CD4-positive, alpha-beta T cell (primary cell): ENCODE data around the gene NUDT21. TPM values are rescaled to one million over a fixed set of nuclear protein-coding genes. Genes with fewer than 3 reads are reported as not detected.
"Not testable (repeated sequence)": the region's sequence is repeated elsewhere in the genome, so short reads cannot be mapped to it uniquely, and the experiment has no call there.

ENCODE experiments used
- ATAC-seq: fragments of 200-7000 bp; cut with Tn5 transposase; one replicate; pipeline ENCODE4 v1.10.0; 2022; ENCODE audit warnings: mild to moderate bottlenecking; ENCODE audit not compliant: poor library complexity
- CTCF ChIA-PET: fragments of 350-600 bp; sonication (Branson Sonifier 250); formaldehyde crosslinking; loops from one replicate; lab custom pipeline; 2021; ENCODE audit warnings: antibody characterized with exemption, inconsistent platforms; lab: Charles Lee
- POLR2A ChIA-PET: fragments of 350-600 bp; sonication (Branson Sonifier 250); formaldehyde crosslinking; loops from one replicate; lab custom pipeline; 2021; ENCODE audit warnings: antibody characterized with exemption, inconsistent platforms; lab: Charles Lee
- DNase-seq, 14 experiments: peaks; one replicate each; pipeline ENCODE4 v3.0.0-alpha.2; 2013 to 2020; ENCODE audit warnings: mixed read lengths in 2 of 14
- H3K27ac ChIP-seq, 2 donors: one replicate each; pipeline versions ENCODE4 v1.5.1 to v1.7.0; 2013; ENCODE audit warnings: low read length in 2 of 2, low read depth in 1 of 2, mild to moderate bottlenecking in 1 of 2
- H3K27me3 ChIP-seq, 2 experiments: 1 replicate in 1 of 2; 2 replicates in 1 of 2; pipeline versions ENCODE4 v1.6.1 to v1.7.0; 2013; ENCODE audit warnings: low read length in 2 of 2, control low read depth in 1 of 2, mild to moderate bottlenecking in 1 of 2, moderate library complexity in 1 of 2; ENCODE audit not compliant: insufficient read depth in 2 of 2, control insufficient read depth in 1 of 2
- H3K36me3 ChIP-seq: one replicate; pipeline ENCODE4 v1.6.1; 2013; ENCODE audit warnings: low read length, control low read depth; ENCODE audit not compliant: insufficient read depth
- H3K4me1 ChIP-seq: one replicate; pipeline ENCODE4 v1.6.1; 2013; ENCODE audit warnings: low read length, control low read depth; ENCODE audit not compliant: insufficient read depth
- H3K4me3 ChIP-seq: one replicate; pipeline ENCODE4 v1.5.1; 2013; ENCODE audit warnings: mild to moderate bottlenecking, low read length, moderate library complexity
- H3K9me3 ChIP-seq, 2 experiments: 1 replicate in 1 of 2; 2 replicates in 1 of 2; pipeline versions ENCODE4 v1.6.1 to v1.7.0; 2013; ENCODE audit warnings: low read length in 2 of 2, mild to moderate bottlenecking in 2 of 2, control low read depth in 1 of 2, moderate library complexity in 1 of 2; ENCODE audit not compliant: control insufficient read depth in 1 of 2, insufficient read depth in 1 of 2
- H3K27ac Mint-ChIP-seq: one replicate; pipeline ENCODE4 v1.8.0; 2020; ENCODE audit warnings: mixed read lengths
- H3K27me3 Mint-ChIP-seq: one replicate; pipeline ENCODE4 v1.8.0; 2021; ENCODE audit warnings: mixed read lengths
- H3K36me3 Mint-ChIP-seq: one replicate; pipeline ENCODE4 v1.8.0; 2021; ENCODE audit warnings: low read depth, mixed read lengths
- H3K4me1 Mint-ChIP-seq: one replicate; pipeline ENCODE4 v1.8.0; 2021; ENCODE audit warnings: low read depth, mixed read lengths
- H3K4me3 Mint-ChIP-seq: one replicate; pipeline ENCODE4 v1.8.0; 2020; ENCODE audit warnings: mild to moderate bottlenecking, mixed read lengths
- H3K9me3 Mint-ChIP-seq: one replicate; pipeline ENCODE4 v1.8.0; 2020; ENCODE audit warnings: mixed read lengths
- intact Hi-C, 2 experiments: fragments of 100-400 bp; cut with DNase I in 1 of 2; cut with micrococcal nuclease in 1 of 2; formaldehyde crosslinking; loops; one replicate each; pipeline versions ENCODE4 v1.15.1 to v1.9.0; 2023 to 2025; cut with DNase I, micrococcal nuclease
- total RNA-seq, 174 experiments: library from RNA in 2 of 174; stranded (reverse) in 2 of 174; gene quantifications; one replicate each; pipeline ENCODE4 v1.2.3 and lab custom pipeline; 2021 to 2026
- TF ChIP-seq, protein P1 (sequence below): fragments of 200-600 bp; IDR thresholded peaks from one replicate; pipeline ENCODE4 v1.8.0; 2022; ENCODE audit warnings: antibody characterized with exemption, mild to moderate bottlenecking

NUDT21 gene
- total RNA-seq, 2 experiments from 2014 or later, result 89.6 to 96.6 TPM

GRCh38 chr16:56382459-56382858, 68.7 kb downstream of the NUDT21 start:
- Mint-ChIP-seq H3K4me1 (peaks cover 6% of the 10 kb centered on the region), H3K27ac (no peak overlapping the region), H3K27me3 (no peaks in the 10 kb centered on the region), H3K4me3 (no peak overlapping the region), H3K36me3 (peaks cover 100% of the 10 kb centered on the region), H3K9me3 (peaks cover 15% of the 10 kb centered on the region)
- Histone ChIP-seq H3K4me3 (no peak overlapping the region), H3K36me3 (peaks cover 74% of the 10 kb centered on the region), H3K9me3 (peaks cover 9 to 16% of the 10 kb centered on the region in 2 experiments), H3K27ac (no peak overlapping the region), H3K4me1 (no peaks in the 10 kb centered on the region), H3K27me3 (no peaks in the 10 kb centered on the region)
- TF ChIP-seq, protein P1, sequence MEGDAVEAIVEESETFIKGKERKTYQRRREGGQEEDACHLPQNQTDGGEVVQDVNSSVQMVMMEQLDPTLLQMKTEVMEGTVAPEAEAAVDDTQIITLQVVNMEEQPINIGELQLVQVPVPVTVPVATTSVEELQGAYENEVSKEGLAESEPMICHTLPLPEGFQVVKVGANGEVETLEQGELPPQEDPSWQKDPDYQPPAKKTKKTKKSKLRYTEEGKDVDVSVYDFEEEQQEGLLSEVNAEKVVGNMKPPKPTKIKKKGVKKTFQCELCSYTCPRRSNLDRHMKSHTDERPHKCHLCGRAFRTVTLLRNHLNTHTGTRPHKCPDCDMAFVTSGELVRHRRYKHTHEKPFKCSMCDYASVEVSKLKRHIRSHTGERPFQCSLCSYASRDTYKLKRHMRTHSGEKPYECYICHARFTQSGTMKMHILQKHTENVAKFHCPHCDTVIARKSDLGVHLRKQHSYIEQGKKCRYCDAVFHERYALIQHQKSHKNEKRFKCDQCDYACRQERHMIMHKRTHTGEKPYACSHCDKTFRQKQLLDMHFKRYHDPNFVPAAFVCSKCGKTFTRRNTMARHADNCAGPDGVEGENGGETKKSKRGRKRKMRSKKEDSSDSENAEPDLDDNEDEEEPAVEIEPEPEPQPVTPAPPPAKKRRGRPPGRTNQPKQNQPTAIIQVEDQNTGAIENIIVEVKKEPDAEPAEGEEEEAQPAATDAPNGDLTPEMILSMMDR, result no peak
- DNase-seq, result no peak
- ChIA-PET CTCF (no interaction called here), POLR2A (no interaction called here)
- no peak for ATAC-seq
- intact Hi-C loops, result no loop called here

DNA sequence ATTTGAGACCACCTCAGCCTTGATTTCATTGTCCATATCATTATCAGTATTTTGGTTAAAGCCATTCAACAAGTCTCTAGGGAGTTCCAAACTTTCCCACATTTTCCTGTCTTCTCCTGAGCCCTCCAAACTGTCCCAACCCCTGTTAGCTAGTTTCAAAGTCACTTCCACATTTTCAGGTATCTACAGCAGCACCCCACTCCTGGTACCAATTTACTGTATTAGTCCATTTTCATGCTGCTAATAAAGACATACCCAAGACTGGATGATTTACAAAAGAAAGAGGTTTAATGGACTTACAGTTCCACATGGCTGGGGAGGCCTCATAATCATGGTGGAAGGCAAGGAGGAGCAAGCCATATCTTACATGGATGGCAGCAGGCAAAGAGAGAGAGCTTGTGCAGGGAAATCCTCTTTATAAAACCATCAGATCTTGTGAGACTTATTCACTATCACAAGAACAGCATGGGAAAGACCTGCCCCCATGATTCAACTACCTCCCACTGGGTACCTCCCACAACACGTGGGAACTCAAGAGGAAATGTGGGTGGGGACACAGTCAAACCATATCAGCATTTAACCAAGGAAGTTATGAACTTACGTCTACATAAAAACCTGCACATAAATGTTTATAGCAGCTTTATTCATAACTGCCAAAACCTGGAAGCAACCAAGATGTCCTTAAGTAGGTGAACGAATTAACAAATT, 70.2 kb downstream of the NUDT21 start:
- H3K36me3 Mint-ChIP-seq, result peaks cover 95% of the 10 kb centered on the region
- DNase-seq, H3K27me3 Mint-ChIP-seq, CTCF ChIA-PET, H3K27ac ChIP-seq, H3K4me3 ChIP-seq, POLR2A ChIA-PET, H3K4me1 ChIP-seq, H3K4me3 Mint-ChIP-seq, H3K4me1 Mint-ChIP-seq, H3K27me3 ChIP-seq, H3K27ac Mint-ChIP-seq, ATAC-seq, intact Hi-C loops: not testable (repeated sequence)
- H3K9me3 Mint-ChIP-seq, result peaks cover 15% of the 10 kb centered on the region
- Histone ChIP-seq H3K9me3 (peaks cover 9 to 16% of the 10 kb centered on the region in 2 experiments), H3K36me3 (peaks cover 67% of the 10 kb centered on the region)

Other genes with a start within 250 kb of the NUDT21 start
- 10 to 100 TPM; 79.2 to 83.8 TPM for gene AMFR, start 25.8 kb downstream of the NUDT21 start, total RNA-seq
- gene OGFOD1, start 222 bp upstream of the NUDT21 start, total RNA-seq, result 10 to 100 TPM; 14.6 to 14.8 TPM
- gene BBS2, start 68.7 kb upstream of the NUDT21 start, total RNA-seq, result 10 to 100 TPM; 69.6 to 72.8 TPM
- not detected for gene MT4, start 113.7 kb upstream of the NUDT21 start, total RNA-seq
- under 1 TPM in 1 of 2 experiments, not detected in 1; 0.50 TPM for gene MT3, start 138.2 kb upstream of the NUDT21 start, total RNA-seq
- gene MT2A, start 157.3 kb upstream of the NUDT21 start, total RNA-seq, result 10 to 100 TPM; 47.1 to 50.8 TPM
- gene MT1E, start 174.4 kb upstream of the NUDT21 start, total RNA-seq, result 1 to 10 TPM; 2.5 to 2.9 TPM
- gene MT1M, start 181.3 kb upstream of the NUDT21 start, total RNA-seq, result not detected
- not detected for gene MT1A, start 187.3 kb upstream of the NUDT21 start, total RNA-seq
- gene MT1B, start 200.6 kb upstream of the NUDT21 start, total RNA-seq, result not detected
- 1 to 10 TPM; 2.3 to 2.7 TPM for gene MT1F, start 206.6 kb upstream of the NUDT21 start, total RNA-seq
- not detected for gene MT1G, start 216.7 kb upstream of the NUDT21 start, total RNA-seq
- not detected for gene MT1H, start 218.5 kb upstream of the NUDT21 start, total RNA-seq
- gene MT1X, start 231.1 kb upstream of the NUDT21 start, total RNA-seq, result 10 to 100 TPM; 10.9 to 14.1 TPM